Cardiac ventricle fibroblast (primary cell): Measurements from ENCODE around the gene ACTBL2. TPM values are rescaled to one million over a fixed set of nuclear protein-coding genes. Genes with fewer than 3 reads are reported as not detected.

Source experiments
- total RNA-seq: library from RNA; depleted of rRNA; stranded (reverse); fragments of >200 nt; gene quantifications from 2 replicates; pipeline ENCODE4 v1.2.3, GENCODE V29; 2015

ACTBL2 gene
- total RNA-seq = not detected in 2 replicates

GRCh38 chr5:57482671-57483106 lies at the start of gene ACTBL2:
TSS of gene ACTBL2 (minus strand) at chr5:57482811. CDS start at chr5:57482707, 104 bp downstream.

